HCT116 (cell line): ENCODE results near the gene TMEM208. TPM values are rescaled to one million over a fixed set of nuclear protein-coding genes. Genes with fewer than 3 reads are reported as not detected.

ENCODE experiments used
- ATAC-seq: fragments of 200-7000 bp; cut with Tn5 transposase; 2 replicates; pipeline ENCODE4 v1.9.1; 2020; ENCODE audit warnings: mild to moderate bottlenecking, moderate library complexity
- BruUV-seq: library from RNA; stranded (reverse); fragments of 400-500 nt; replicated peaks from 2 replicates; lab custom pipeline; 2021; lab: Mats Ljungman, UMichigan
- CTCF ChIA-PET: fragments of 300-600 bp; sonication (Branson Sonifier 250); formaldehyde crosslinking; loops from one replicate; lab custom pipeline; 2021; ENCODE audit warnings: antibody characterized with exemption; lab: Charles Lee
- POLR2A ChIA-PET: fragments of 300-600, 350-600 bp; sonication (Branson Sonifier 250); formaldehyde crosslinking; loops from one replicate; lab custom pipeline; 2021; ENCODE audit warnings: antibody characterized with exemption; lab: Charles Lee
- RAD21 ChIA-PET, 2 experiments: fragments of 300-600 bp; sonication (Branson Sonifier 250); formaldehyde crosslinking; loops; one replicate each; lab custom pipeline; 2023; ENCODE audit warnings: low total read pairs in 2 of 2; ENCODE audit not compliant: uncharacterized antibody in 2 of 2, unreplicated experiment in 2 of 2, low non-redundant PET in 1 of 2; lab: Charles Lee
- DNase-seq: peaks from one replicate; pipeline ENCODE4 v3.0.0-alpha.2; 2010; ENCODE audit warnings: low read depth, low spot score
- H2AFZ ChIP-seq: fragments of 200-600 bp; shearing (Covaris generic), sonication (generic); 2 replicates; pipeline ENCODE4 v1.6.1; 2017; ENCODE audit warnings: low read depth, mixed run types, mixed read lengths, antibody characterized with exemption, low read length; ENCODE audit not compliant: poor library complexity, severe bottlenecking
- H3K27ac ChIP-seq: 2 replicates; pipeline ENCODE4 v1.5.1; 2012; ENCODE audit warnings: low read depth, low read length
- H3K27me3 ChIP-seq: fragments of 200-600 bp; sonication (generic); 2 replicates; pipeline ENCODE4 v1.6.1; 2016; ENCODE audit warnings: mixed run types, low read length, mixed read lengths; ENCODE audit not compliant: insufficient read depth
- H3K36me3 ChIP-seq, 2 experiments: fragments of 200-500 bp in 1 of 2; fragments of 200-600 bp in 1 of 2; sonication (Bioruptor generic) in 1 of 2; sonication (generic) in 1 of 2; 2 replicates each; pipeline versions ENCODE4 v1.5.1 to v1.6.1; 2014 to 2016; ENCODE audit warnings: low read length in 2 of 2, inconsistent platforms in 1 of 2, mixed read lengths in 1 of 2, mixed run types in 1 of 2; ENCODE audit not compliant: insufficient read depth in 2 of 2, control insufficient read depth in 1 of 2
- H3K4me1 ChIP-seq, 2 experiments: fragments of 200-600 bp in 1 of 2; sonication (generic) in 1 of 2; 2 replicates each; pipeline versions ENCODE4 v1.5.1 to v1.6.1; 2012 to 2017; ENCODE audit warnings: low read length in 2 of 2, inconsistent platforms in 1 of 2, mild to moderate bottlenecking in 1 of 2, mixed read lengths in 1 of 2, mixed run types in 1 of 2, moderate library complexity in 1 of 2; ENCODE audit not compliant: insufficient read depth in 2 of 2, control insufficient read depth in 1 of 2
- H3K4me2 ChIP-seq: fragments of 200-600 bp; sonication (generic); 2 replicates; pipeline ENCODE4 v1.6.1; 2017; ENCODE audit warnings: mixed run types, low read length, mixed read lengths
- H3K4me3 ChIP-seq, 2 experiments: fragments of 200-600 bp in 1 of 2; sonication (generic) in 1 of 2; replicated peaks in 1 of 2; 2 replicates each; pipeline ENCODE4 v1.5.1; 2011 to 2016; ENCODE audit warnings: low read length in 2 of 2, control low read depth in 1 of 2, low read depth in 1 of 2, mild to moderate bottlenecking in 1 of 2, mixed read lengths in 1 of 2, mixed run types in 1 of 2
- H3K79me2 ChIP-seq: fragments of 200-600 bp; sonication (generic); 2 replicates; pipeline ENCODE4 v1.6.1; 2017; ENCODE audit warnings: mild to moderate bottlenecking, mixed run types, low read length, moderate library complexity, mixed read lengths; ENCODE audit not compliant: insufficient read depth
- H3K9ac ChIP-seq: fragments of 200-600 bp; sonication (generic); 2 replicates; pipeline ENCODE4 v1.6.1; 2016; ENCODE audit warnings: low read length, mixed read lengths
- H3K9me2 ChIP-seq: fragments of 200-600 bp; sonication (generic), shearing (Covaris generic); 2 replicates; pipeline ENCODE4 v1.6.1; 2017; ENCODE audit warnings: mixed run types, mild to moderate bottlenecking, moderate library complexity; ENCODE audit not compliant: insufficient read depth
- H3K9me3 ChIP-seq, 2 experiments: fragments of 200-500 bp in 1 of 2; fragments of 200-600 bp in 1 of 2; sonication (Bioruptor generic) in 1 of 2; sonication (generic) in 1 of 2; 2 replicates each; pipeline ENCODE4 v1.6.1; 2014 to 2017; ENCODE audit warnings: low read length in 2 of 2, mixed read lengths in 2 of 2, inconsistent platforms in 1 of 2, low read depth in 1 of 2, mild to moderate bottlenecking in 1 of 2, mixed run types in 1 of 2, moderate library complexity in 1 of 2; ENCODE audit not compliant: control insufficient read depth in 1 of 2, insufficient read depth in 1 of 2
- H4K20me1 ChIP-seq: fragments of 200-600 bp; sonication (generic), shearing (Covaris generic); 2 replicates; pipeline ENCODE4 v1.6.1; 2017; ENCODE audit warnings: mixed run types, mild to moderate bottlenecking, moderate library complexity; ENCODE audit not compliant: insufficient read depth
- CEBPB ChIP-seq: IDR thresholded peaks from 2 replicates; pipeline ENCODE4 v1.6.1; 2012; ENCODE audit warnings: low read depth
- CTCF ChIP-seq, 3 experiments: fragments of 200-600 bp in 1 of 3; sonication (generic) in 1 of 3; IDR thresholded peaks in 2 of 3; conservative IDR thresholded peaks in 1 of 3; 2 replicates each; pipeline ENCODE4 v1.5.1; 2012 to 2017; ENCODE audit warnings: low read depth in 2 of 3, low read length in 2 of 3, antibody characterized with exemption in 1 of 3, borderline replicate concordance in 1 of 3, control low read depth in 1 of 3, mild to moderate bottlenecking in 1 of 3, mixed read lengths in 1 of 3, mixed run types in 1 of 3, moderate library complexity in 1 of 3; ENCODE audit not compliant: insufficient read depth in 1 of 3
- FOSL1 ChIP-seq: IDR thresholded peaks from 2 replicates; pipeline ENCODE4 v1.6.1; 2012; ENCODE audit warnings: low read depth
- SRF ChIP-seq: IDR thresholded peaks from 2 replicates; pipeline ENCODE4 v1.6.1; 2012; ENCODE audit warnings: low read depth
- TCF7L2 ChIP-seq: IDR thresholded peaks from 2 replicates; pipeline ENCODE4 v1.7.0; 2011; ENCODE audit warnings: borderline replicate concordance, inconsistent platforms; ENCODE audit not compliant: insufficient read depth, insufficient read length; ENCODE audit errors: extremely low read depth
- ZFX ChIP-seq: fragments of 450-650 bp; IDR thresholded peaks from 2 replicates; pipeline ENCODE4 v1.6.1; 2017
- intact Hi-C: fragments of 100-400 bp; cut with micrococcal nuclease; formaldehyde crosslinking; loops from 2 replicates; pipeline ENCODE4 v1.10.0; 2022
- total RNA-seq: library from RNA; stranded (reverse); gene quantifications from one replicate; pipeline ENCODE4 v1.2.1, GENCODE V29; 2021; ENCODE audit not compliant: unreplicated experiment

Gene TMEM208
- total RNA-seq, 1 experiment from 2014 or later = 36.1 TPM

GRCh38 chr16:67246081-67246755 lies 19.3 kb downstream of the TMEM208 start:
- intact Hi-C loops = loop anchor here (2.0 to 5.0 kb wide), 2 partner anchors 31 to 171 kb away; partner anchors contain the start of gene ZDHHC1

More at GRCh38 chr16:67246081-67246755, 19.3 kb downstream of the TMEM208 start:
- H3K79me2 ChIP-seq = peaks cover 49% of the 10 kb centered on the region
- peak overlapping the region; percentile 71 to 92 for H3K4me3 ChIP-seq
- H3K27ac ChIP-seq = peak overlapping the region; percentile 92
- H3K9ac ChIP-seq = peak overlapping the region; percentile 87
- no peaks in the 10 kb centered on the region for H3K9me2 ChIP-seq
- ATAC-seq (peak; percentile 50), DNase-seq (peak; percentile 53)
- ChIA-PET CTCF (interaction anchor here (0.6 to 4.4 kb wide), 15 partner anchors 10 to 285 kb away, joined by 3 to 17 read pairs (median 4); partner anchors contain the start of genes ATP6V0D1, CES3, ELMO3 and FBXL8), RAD21 (interaction anchor here (0.6 to 1.6 kb wide), 4 partner anchors 19 to 170 kb away, joined by 3 to 6 read pairs (median 4); partner anchors contain the start of genes TMEM208 (in 1 of the 2) and ZDHHC1 (in 1 of the 2)), POLR2A (interaction anchor here (0.6 to 2.7 kb wide), 12 partner anchors 8 to 136 kb away, joined by 3 to 13 read pairs (median 4); partner anchors contain the start of gene TMEM208)
- H3K36me3 ChIP-seq = no peaks in the 10 kb centered on the region
- no TSS peak for BruUV-seq
- H3K27me3 ChIP-seq = no peaks in the 10 kb centered on the region
- no peak for TF ChIP-seq FOSL1
- no peak for TF ChIP-seq CEBPB
- peak in 2 of 3 experiments; percentile 36 to 53; a peak in 4 of 6 replicates for TF ChIP-seq CTCF (IDR thresholded peaks at IDR 0.05 in 2 of 3, conservative IDR thresholded peaks at IDR 0.05 in 1 of 3; ENCODE audit: borderline replicate concordance in 1 of 3, insufficient read depth in 1 of 3, low read depth in 2 of 3, low read length in 2 of 3)
- TF ChIP-seq ZFX = peak; percentile 37; the same call in 1 of the 2 replicates
- TF ChIP-seq TCF7L2 = peak; percentile 73
- no peak for TF ChIP-seq SRF
- H4K20me1 ChIP-seq = no peaks in the 10 kb centered on the region
- H2AFZ ChIP-seq = no peak overlapping the region
- no peaks in the 10 kb centered on the region for H3K9me3 ChIP-seq
- peaks cover 48 to 76% of the 10 kb centered on the region in 2 experiments for H3K4me1 ChIP-seq
- H3K4me2 ChIP-seq = peak overlapping the region; percentile 94
